SU-DHL-6 (cell line): ENCODE results near the gene UBAC2.

Experiments
- EZH2phosphoT487 ChIP-seq: fragments of 200-600 bp; sonication (generic), shearing (Covaris generic); conservative IDR thresholded peaks from 2 replicates; pipeline ENCODE4 v1.6.1; 2018; ENCODE audit warnings: mild to moderate bottlenecking, antibody characterized with exemption, low read length, moderate library complexity, mixed read lengths
- TF ChIP-seq, protein P1 (sequence below): fragments of 200-600 bp; sonication (generic); IDR thresholded peaks from one replicate; pipeline ENCODE4 v1.5.1; 2017; ENCODE audit warnings: antibody characterized with exemption, mild to moderate bottlenecking, low read length, moderate library complexity; ENCODE audit not compliant: insufficient read depth, poor library complexity, severe bottlenecking

- TF ChIP-seq, protein P1, sequence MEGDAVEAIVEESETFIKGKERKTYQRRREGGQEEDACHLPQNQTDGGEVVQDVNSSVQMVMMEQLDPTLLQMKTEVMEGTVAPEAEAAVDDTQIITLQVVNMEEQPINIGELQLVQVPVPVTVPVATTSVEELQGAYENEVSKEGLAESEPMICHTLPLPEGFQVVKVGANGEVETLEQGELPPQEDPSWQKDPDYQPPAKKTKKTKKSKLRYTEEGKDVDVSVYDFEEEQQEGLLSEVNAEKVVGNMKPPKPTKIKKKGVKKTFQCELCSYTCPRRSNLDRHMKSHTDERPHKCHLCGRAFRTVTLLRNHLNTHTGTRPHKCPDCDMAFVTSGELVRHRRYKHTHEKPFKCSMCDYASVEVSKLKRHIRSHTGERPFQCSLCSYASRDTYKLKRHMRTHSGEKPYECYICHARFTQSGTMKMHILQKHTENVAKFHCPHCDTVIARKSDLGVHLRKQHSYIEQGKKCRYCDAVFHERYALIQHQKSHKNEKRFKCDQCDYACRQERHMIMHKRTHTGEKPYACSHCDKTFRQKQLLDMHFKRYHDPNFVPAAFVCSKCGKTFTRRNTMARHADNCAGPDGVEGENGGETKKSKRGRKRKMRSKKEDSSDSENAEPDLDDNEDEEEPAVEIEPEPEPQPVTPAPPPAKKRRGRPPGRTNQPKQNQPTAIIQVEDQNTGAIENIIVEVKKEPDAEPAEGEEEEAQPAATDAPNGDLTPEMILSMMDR: no peak
- no peak for TF ChIP-seq EZH2phosphoT487
These were observed 68.2 kb downstream of the UBAC2 start for GRCh38 chr13:99268822-99269221.
